ENCODE results near the gene CDRT15. TPM values are rescaled to one million over a fixed set of nuclear protein-coding genes. Genes with fewer than 3 reads are reported as not detected.

The CDRT15 gene
- total and polyA plus RNA-seq, 9 donors, result not detected

GRCh38 chr17:14206891-14207290, 29.8 kb downstream of the CDRT15 start:
- H3K27me3 ChIP-seq, result no peaks in the 10 kb centered on the region
- no peak for TF ChIP-seq EP300 (IDR thresholded peaks at IDR 0.05)
- TF ChIP-seq POLR2A (IDR thresholded peaks at IDR 0.05), result no peak
- no peak for TF ChIP-seq CTCF (IDR thresholded peaks at IDR 0.05)
- no peaks in the 10 kb centered on the region for H3K36me3 ChIP-seq
- no peaks in the 10 kb centered on the region for H3K9me3 ChIP-seq
- no peak for DNase-seq
- H3K4me1 ChIP-seq (ENCODE audit: insufficient read depth), result no peaks in the 10 kb centered on the region
- no peak overlapping the region for H3K27ac ChIP-seq
- intact Hi-C loops (cut with DNase I), result no loop called here
- 96 to 97% (median 97%) methylated on average over 29 of the region's 29 CpGs for WGBS, 3 donors
- no peak overlapping the region for H3K4me3 ChIP-seq

GRCh38 chr17:14205992-14206461, 30.6 kb downstream of the CDRT15 start:
- WGBS, 3 donors, result 79 to 82% (median 80%) methylated on average over 12 to 13 of the region's 13 CpGs
- H3K27ac ChIP-seq, result no peak overlapping the region
- DNase-seq, result no peak
- intact Hi-C loops (cut with DNase I), result no loop called here
- H3K4me1 ChIP-seq (ENCODE audit: insufficient read depth), result peaks cover 2% of the 10 kb centered on the region
- H3K36me3 ChIP-seq, result no peaks in the 10 kb centered on the region
- no peak overlapping the region for H3K4me3 ChIP-seq
- no peaks in the 10 kb centered on the region for H3K9me3 ChIP-seq
- no peaks in the 10 kb centered on the region for H3K27me3 ChIP-seq
- TF ChIP-seq CTCF (IDR thresholded peaks at IDR 0.05) (no peak), POLR2A (IDR thresholded peaks at IDR 0.05) (no peak), EP300 (IDR thresholded peaks at IDR 0.05) (no peak)

- no peak overlapping the region for H3K27ac ChIP-seq
- no peaks in the 10 kb centered on the region for H3K36me3 ChIP-seq
- intact Hi-C loops (cut with DNase I), result no loop called here
- DNase-seq, result no peak
- no peaks in the 10 kb centered on the region for H3K27me3 ChIP-seq
- H3K4me3 ChIP-seq, result no peak overlapping the region
- H3K4me1 ChIP-seq (ENCODE audit: insufficient read depth), result peaks cover 2% of the 10 kb centered on the region
- WGBS, 3 donors, result 91 to 98% (median 95%) methylated on average over 10 of the region's 10 CpGs
- TF ChIP-seq POLR2A (IDR thresholded peaks at IDR 0.05) (no peak), CTCF (IDR thresholded peaks at IDR 0.05) (no peak), EP300 (IDR thresholded peaks at IDR 0.05) (no peak)
- no peaks in the 10 kb centered on the region for H3K9me3 ChIP-seq
Measured at GRCh38 chr17:14205380-14205779, 31.3 kb downstream of the CDRT15 start.

GRCh38 chr17:14204546-14204945, 32.1 kb downstream of the CDRT15 start:
- H3K4me3 ChIP-seq, result no peak overlapping the region
- H3K4me1 ChIP-seq (ENCODE audit: insufficient read depth), result peaks cover 2% of the 10 kb centered on the region
- H3K27me3 ChIP-seq, result no peaks in the 10 kb centered on the region
- DNase-seq, result no peak
- H3K36me3 ChIP-seq, result no peaks in the 10 kb centered on the region
- no peak overlapping the region for H3K27ac ChIP-seq
- intact Hi-C loops (cut with DNase I), result no loop called here
- TF ChIP-seq EP300 (IDR thresholded peaks at IDR 0.05) (no peak), CTCF (IDR thresholded peaks at IDR 0.05) (no peak), POLR2A (IDR thresholded peaks at IDR 0.05) (no peak)
- H3K9me3 ChIP-seq, result no peaks in the 10 kb centered on the region
- 84 to 89% (median 84%) methylated on average over 2 of the region's 2 CpGs for WGBS, 3 donors

All from ovary (tissue), 9 donors.